Measurements from ENCODE around the gene RHOBTB1.

RHOBTB1 gene

GRCh38 chr10:60893231-60893630 is 50.8 kb downstream of the RHOBTB1 start:
- Histone ChIP-seq H3K27me3 (ENCODE audit: insufficient read depth, low read depth) (no peaks in the 10 kb centered on the region), H4K20me1 (ENCODE audit: insufficient read depth) (no peaks in the 10 kb centered on the region), H3K4me2 (no peak overlapping the region), H3K9ac (no peak overlapping the region), H3K4me3 (IDR thresholded peaks at IDR 0.05; ENCODE audit: insufficient read depth, low read depth, low read length) (no peak overlapping the region), H3K79me2 (ENCODE audit: insufficient read depth, low read depth) (no peaks in the 10 kb centered on the region), H3K36me3 (ENCODE audit: insufficient read depth) (no peaks in the 10 kb centered on the region), H3K4me1 (ENCODE audit: low read depth, poor library complexity, severe bottlenecking) (no peaks in the 10 kb centered on the region), H2AFZ (ENCODE audit: low read depth) (no peak overlapping the region), H3K27ac (no peak overlapping the region)
- TF ChIP-seq CTCF (conservative IDR thresholded peaks at IDR 0.05; ENCODE audit: low read depth, low read length) = no peak

DNA sequence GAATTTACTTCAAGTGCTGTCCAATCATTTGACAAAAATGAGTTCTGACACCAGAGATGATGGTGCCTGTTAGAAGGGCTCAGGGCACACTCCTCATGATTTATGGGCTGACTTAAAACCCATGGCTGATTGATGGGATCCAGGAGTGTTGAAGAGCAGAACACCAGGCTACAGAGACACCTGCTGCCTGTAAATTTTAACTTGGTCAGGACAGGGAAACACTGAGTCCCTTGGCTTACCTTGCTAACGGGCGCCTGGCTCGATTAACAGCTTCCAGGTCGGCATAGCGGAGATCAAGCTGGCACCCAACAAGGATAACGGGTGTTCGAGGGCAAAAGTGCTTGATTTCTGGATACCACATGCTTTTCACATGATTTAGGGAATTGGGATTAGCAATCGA is 51.4 kb downstream of the RHOBTB1 start:
- Histone ChIP-seq H3K4me2 (no peak overlapping the region), H3K4me1 (ENCODE audit: low read depth, poor library complexity, severe bottlenecking) (no peaks in the 10 kb centered on the region), H3K79me2 (ENCODE audit: insufficient read depth, low read depth) (no peaks in the 10 kb centered on the region), H3K36me3 (ENCODE audit: insufficient read depth) (no peaks in the 10 kb centered on the region), H4K20me1 (ENCODE audit: insufficient read depth) (no peaks in the 10 kb centered on the region), H3K27ac (no peak overlapping the region), H3K9ac (no peak overlapping the region), H3K27me3 (ENCODE audit: insufficient read depth, low read depth) (no peaks in the 10 kb centered on the region), H2AFZ (ENCODE audit: low read depth) (no peak overlapping the region), H3K4me3 (IDR thresholded peaks at IDR 0.05; ENCODE audit: insufficient read depth, low read depth, low read length) (no peak overlapping the region)
- no peak for TF ChIP-seq CTCF (conservative IDR thresholded peaks at IDR 0.05; ENCODE audit: low read depth, low read length)

- Histone ChIP-seq H4K20me1 (ENCODE audit: insufficient read depth) (no peaks in the 10 kb centered on the region), H3K27ac (no peak overlapping the region), H2AFZ (ENCODE audit: low read depth) (no peak overlapping the region), H3K9ac (no peak overlapping the region), H3K79me2 (ENCODE audit: insufficient read depth, low read depth) (no peaks in the 10 kb centered on the region), H3K4me2 (no peak overlapping the region), H3K4me1 (ENCODE audit: low read depth, poor library complexity, severe bottlenecking) (no peaks in the 10 kb centered on the region), H3K36me3 (ENCODE audit: insufficient read depth) (no peaks in the 10 kb centered on the region), H3K27me3 (ENCODE audit: insufficient read depth, low read depth) (no peaks in the 10 kb centered on the region), H3K4me3 (IDR thresholded peaks at IDR 0.05; ENCODE audit: insufficient read depth, low read depth, low read length) (no peak overlapping the region)
- TF ChIP-seq CTCF (conservative IDR thresholded peaks at IDR 0.05; ENCODE audit: low read depth, low read length) = no peak
Measured at GRCh38 chr10:60890811-60891210, 53.2 kb downstream of the RHOBTB1 start.

- Histone ChIP-seq H3K4me3 (IDR thresholded peaks at IDR 0.05; ENCODE audit: insufficient read depth, low read depth, low read length) (no peak overlapping the region), H3K4me1 (ENCODE audit: low read depth, poor library complexity, severe bottlenecking) (no peaks in the 10 kb centered on the region), H3K4me2 (no peak overlapping the region), H3K27ac (no peak overlapping the region), H3K27me3 (ENCODE audit: insufficient read depth, low read depth) (no peaks in the 10 kb centered on the region), H3K79me2 (ENCODE audit: insufficient read depth, low read depth) (no peaks in the 10 kb centered on the region), H3K36me3 (ENCODE audit: insufficient read depth) (no peaks in the 10 kb centered on the region), H4K20me1 (ENCODE audit: insufficient read depth) (no peaks in the 10 kb centered on the region), H2AFZ (ENCODE audit: low read depth) (no peak overlapping the region), H3K9ac (no peak overlapping the region)
- TF ChIP-seq CTCF (conservative IDR thresholded peaks at IDR 0.05; ENCODE audit: low read depth, low read length) = no peak; the same call in 1 of the 2 replicates
Measured at GRCh38 chr10:60883187-60883586, 60.8 kb downstream of the RHOBTB1 start.
